Right lung (tissue), 10 donors: ENCODE results near the gene CCL15. TPM values are rescaled to one million over a fixed set of nuclear protein-coding genes. Genes with fewer than 3 reads are reported as not detected.
"Not testable (repeated sequence)": the region's sequence is repeated elsewhere in the genome, so short reads cannot be mapped to it uniquely, and the experiment has no call there.

Experiments
- DNase-seq, 2 donors: peaks; one replicate each; pipeline ENCODE4 v3.0.0-alpha.2; 2013
- long read RNA-seq, 8 donors: transcript quantifications; one replicate each; lab custom pipeline, GENCODE V29; 2026
- polyA plus RNA-seq, 5 donors: library from polyadenylated mRNA; unstranded; fragments of 120-200 nt; gene quantifications; one replicate each; pipeline versions ENCODE4 v1.2.1 to v1.2.3, GENCODE V29; 2013; ENCODE audit warnings: inconsistent platforms in 1 of 5, low replicate concordance in 1 of 5; ENCODE audit not compliant: insufficient read length in 5 of 5, insufficient read depth in 1 of 5

Gene CCL15
- under 1 TPM; 0.11 to 0.41 (median 0.25) TPM for polyA plus RNA-seq
- long read RNA-seq, donor 1, partial matches to known transcripts = 0 of 1 reads
- long read RNA-seq, donor 1, other reads (novel, unspliced or antisense) = 0 of 1 reads
- long read RNA-seq, donor 2 = 0 reads
- long read RNA-seq, donor 3, partial matches to known transcripts = 0 of 1 reads
- long read RNA-seq, donor 3, other reads (novel, unspliced or antisense) = 0 of 1 reads
- long read RNA-seq, donor 4, partial matches to known transcripts = 0 of 1 reads
- long read RNA-seq, donor 4, other reads (novel, unspliced or antisense) = 0 of 1 reads
- long read RNA-seq, donor 5, partial matches to known transcripts = 0 of 2 reads
- long read RNA-seq, donor 5, other reads (novel, unspliced or antisense) = 0 of 2 reads
- long read RNA-seq, donor 6, partial matches to known transcripts = 0 of 1 reads
- long read RNA-seq, donor 6, other reads (novel, unspliced or antisense) = 0 of 1 reads
- long read RNA-seq, donor 7 = 0 reads
- long read RNA-seq, donor 8 = 0 reads

GRCh38 chr17:36001110-36001771, at the start of gene CCL15:
TSS of gene CCL15 (minus strand) at chr17:36001553. CDS start at chr17:36001492, 61 bp downstream.
- DNase-seq = no peak

GRCh38 chr17:36049643-36050042, 48.3 kb upstream of the CCL15 start:
- DNase-seq = no peak

GRCh38 chr17:36048066-36048465, 46.7 kb upstream of the CCL15 start:
- DNase-seq = no peak

GRCh38 chr17:36036235-36036634, 34.9 kb upstream of the CCL15 start:
- no peak for DNase-seq

GRCh38 chr17:36034127-36034526, 32.8 kb upstream of the CCL15 start:
- no peak for DNase-seq

- no peak for DNase-seq
These were observed 29.6 kb upstream of the CCL15 start for GRCh38 chr17:36030956-36031355.

GRCh38 chr17:36027761-36028160, 26.4 kb upstream of the CCL15 start:
- DNase-seq = no peak

- DNase-seq = no peak
These were observed 22.9 kb upstream of the CCL15 start for GRCh38 chr17:36024106-36024869.

- no peak for DNase-seq
These were observed 18.1 kb upstream of the CCL15 start for GRCh38 chr17:36019423-36019822.

GRCh38 chr17:36017799-36018198, 16.4 kb upstream of the CCL15 start, which contains the start of gene CCL23:
TSS of gene CCL23 (minus strand) at chr17:36017972. CDS start at chr17:36017897, 75 bp downstream.
- DNase-seq = no peak

GRCh38 chr17:36016555-36016954, 15.2 kb upstream of the CCL15 start:
- DNase-seq = no peak

- not testable (repeated sequence) for DNase-seq
These were observed 14.5 kb upstream of the CCL15 start for GRCh38 chr17:36015895-36016294.

GRCh38 chr17:36014946-36015345, 13.6 kb upstream of the CCL15 start:
- DNase-seq = no peak

- no peak for DNase-seq
These were observed 9.8 kb upstream of the CCL15 start for GRCh38 chr17:36011201-36011600.

- no peak for DNase-seq
These were observed 7.8 kb upstream of the CCL15 start for GRCh38 chr17:36008998-36009665.

GRCh38 chr17:36004594-36005108, 3.3 kb upstream of the CCL15 start:
- DNase-seq = no peak

- DNase-seq = no peak
These were observed 1.3 kb upstream of the CCL15 start for GRCh38 chr17:36002631-36003030.

- peak in 1 of 2 donors; percentile 16 for DNase-seq
These were observed 680 bp upstream of the CCL15 start for GRCh38 chr17:36001862-36002603.

- no peak for DNase-seq
These were observed 632 bp downstream of the CCL15 start for GRCh38 chr17:36000732-36001109.

GRCh38 chr17:35998756-35999155, 2.6 kb downstream of the CCL15 start:
- DNase-seq = no peak
